Caco-2 (cell line): Measurements from ENCODE around the gene TRPV5. TPM values are rescaled to one million over a fixed set of nuclear protein-coding genes. Genes with fewer than 3 reads are reported as not detected.

Experiments
- BruUV-seq: library from RNA; stranded (reverse); fragments of 400-500 nt; replicated peaks from 2 replicates; lab custom pipeline; 2021; lab: Mats Ljungman, UMichigan
- CTCF ChIA-PET: fragments of 300-600 bp; sonication (Branson Sonifier 250); formaldehyde crosslinking; loops from one replicate; lab custom pipeline; 2022; ENCODE audit warnings: antibody characterized with exemption; lab: Charles Lee
- POLR2A ChIA-PET: fragments of 300-600 bp; sonication (Branson Sonifier 250); formaldehyde crosslinking; loops from one replicate; lab custom pipeline; 2022; ENCODE audit warnings: antibody characterized with exemption; lab: Charles Lee
- DNase-seq, 2 experiments: peaks; one replicate each; pipeline versions ENCODE4 v3.0.0 to v3.0.0-alpha.2; 2020 to 2022
- H3K27me3 ChIP-seq: replicated peaks from 2 replicates; pipeline ENCODE4 v1.6.0; 2011; ENCODE audit warnings: low read length; ENCODE audit not compliant: control insufficient read depth, insufficient read depth
- H3K36me3 ChIP-seq: 2 replicates; pipeline ENCODE4 v1.5.1; 2011; ENCODE audit warnings: low read length; ENCODE audit not compliant: control insufficient read depth, insufficient read depth
- H3K4me1 ChIP-seq: fragments of 250-450 bp; sonication (Bioruptor Pico); 2 replicates; pipeline ENCODE4 v1.5.1; 2020; ENCODE audit warnings: mild to moderate bottlenecking
- H3K4me3 ChIP-seq: 2 replicates; pipeline ENCODE4 v1.5.1; 2011; ENCODE audit warnings: low read depth, mild to moderate bottlenecking, control low read depth, low read length
- H3K9me3 ChIP-seq: fragments of 250-450 bp; sonication (Bioruptor Pico); 2 replicates; pipeline ENCODE4 v1.5.1; 2020; ENCODE audit warnings: mild to moderate bottlenecking, moderate library complexity
- H3K27ac Mint-ChIP-seq: one replicate; pipeline ENCODE4 v1.8.0; 2022; ENCODE audit warnings: mixed read lengths; ENCODE audit not compliant: unreplicated experiment
- H3K27me3 Mint-ChIP-seq: one replicate; pipeline ENCODE4 v1.8.0; 2022; ENCODE audit warnings: mixed read lengths; ENCODE audit not compliant: insufficient read depth, unreplicated experiment
- H3K36me3 Mint-ChIP-seq: one replicate; pipeline ENCODE4 v1.8.0; 2022; ENCODE audit warnings: mild to moderate bottlenecking, mixed read lengths; ENCODE audit not compliant: insufficient read depth, unreplicated experiment
- H3K4me1 Mint-ChIP-seq: one replicate; pipeline ENCODE4 v1.8.0; 2022; ENCODE audit warnings: low read depth, mixed read lengths; ENCODE audit not compliant: unreplicated experiment
- H3K4me3 Mint-ChIP-seq: one replicate; pipeline ENCODE4 v1.8.0; 2022; ENCODE audit warnings: mild to moderate bottlenecking, moderate library complexity, mixed read lengths; ENCODE audit not compliant: unreplicated experiment
- H3K9me3 Mint-ChIP-seq: one replicate; pipeline ENCODE4 v1.8.0; 2022; ENCODE audit warnings: mixed read lengths; ENCODE audit not compliant: unreplicated experiment
- intact Hi-C: fragments of 100-400 bp; cut with micrococcal nuclease; formaldehyde crosslinking; loops from one replicate; pipeline ENCODE4 v1.10.0; 2022; ENCODE audit not compliant: unreplicated experiment
- total RNA-seq: library from RNA; stranded (reverse); gene quantifications from 2 replicates; pipeline ENCODE4 v1.2.3, GENCODE V29; 2022
- TF ChIP-seq, protein P1 (sequence below), 2 experiments: fragments of 200-600 bp in 1 of 2; IDR thresholded peaks; 1 replicate in 1 of 2; 2 replicates in 1 of 2; pipeline versions ENCODE4 v1.5.1 to v1.8.0; 2011 to 2022; ENCODE audit warnings: antibody characterized with exemption in 1 of 2, control low read depth in 1 of 2, inconsistent platforms in 1 of 2, low read depth in 1 of 2, low read length in 1 of 2, mild to moderate bottlenecking in 1 of 2, moderate library complexity in 1 of 2; ENCODE audit not compliant: insufficient read depth in 1 of 2, severe bottlenecking in 1 of 2, unreplicated experiment in 1 of 2

TRPV5 gene
- total RNA-seq, 1 experiment from 2014 or later: not detected

DNA sequence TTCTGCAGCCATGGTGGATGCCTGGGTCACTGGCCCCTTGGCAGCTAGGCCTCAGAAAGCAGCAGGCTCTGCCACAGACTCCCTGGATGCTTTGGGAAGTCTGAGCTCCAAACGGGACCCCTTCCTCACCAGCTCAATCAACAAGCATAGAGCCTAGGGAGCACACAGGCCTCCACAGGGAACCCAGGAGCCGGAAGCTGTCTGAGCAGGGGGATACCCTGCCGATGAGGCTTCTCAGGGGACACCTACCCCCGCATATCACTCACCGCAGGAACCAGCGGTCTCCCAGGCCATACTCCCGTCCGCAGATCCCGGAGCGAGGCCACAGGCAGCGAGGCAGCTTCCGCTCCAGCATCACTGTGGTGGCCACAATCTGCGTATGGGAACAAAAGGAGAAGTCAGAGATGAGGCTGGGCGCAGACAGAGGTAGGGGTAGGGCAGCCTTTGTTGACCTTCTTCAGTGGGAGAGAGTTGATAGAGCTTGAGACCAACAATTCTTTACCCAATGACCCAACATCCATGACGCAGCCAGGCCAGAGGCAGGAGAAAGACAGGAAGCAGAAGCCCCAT is 61.4 kb downstream of the TRPV5 start:
- H3K4me1 Mint-ChIP-seq: no peaks in the 10 kb centered on the region
- TF ChIP-seq, protein P1, sequence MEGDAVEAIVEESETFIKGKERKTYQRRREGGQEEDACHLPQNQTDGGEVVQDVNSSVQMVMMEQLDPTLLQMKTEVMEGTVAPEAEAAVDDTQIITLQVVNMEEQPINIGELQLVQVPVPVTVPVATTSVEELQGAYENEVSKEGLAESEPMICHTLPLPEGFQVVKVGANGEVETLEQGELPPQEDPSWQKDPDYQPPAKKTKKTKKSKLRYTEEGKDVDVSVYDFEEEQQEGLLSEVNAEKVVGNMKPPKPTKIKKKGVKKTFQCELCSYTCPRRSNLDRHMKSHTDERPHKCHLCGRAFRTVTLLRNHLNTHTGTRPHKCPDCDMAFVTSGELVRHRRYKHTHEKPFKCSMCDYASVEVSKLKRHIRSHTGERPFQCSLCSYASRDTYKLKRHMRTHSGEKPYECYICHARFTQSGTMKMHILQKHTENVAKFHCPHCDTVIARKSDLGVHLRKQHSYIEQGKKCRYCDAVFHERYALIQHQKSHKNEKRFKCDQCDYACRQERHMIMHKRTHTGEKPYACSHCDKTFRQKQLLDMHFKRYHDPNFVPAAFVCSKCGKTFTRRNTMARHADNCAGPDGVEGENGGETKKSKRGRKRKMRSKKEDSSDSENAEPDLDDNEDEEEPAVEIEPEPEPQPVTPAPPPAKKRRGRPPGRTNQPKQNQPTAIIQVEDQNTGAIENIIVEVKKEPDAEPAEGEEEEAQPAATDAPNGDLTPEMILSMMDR (IDR thresholded peaks at IDR 0.05; ENCODE audit: insufficient read depth in 1 of 2, low read depth in 1 of 2, low read length in 1 of 2, severe bottlenecking in 1 of 2, unreplicated experiment in 1 of 2): no peak
- H3K36me3 ChIP-seq: no peaks in the 10 kb centered on the region
- no peaks in the 10 kb centered on the region for H3K4me1 ChIP-seq
- H3K4me3 Mint-ChIP-seq: no peak overlapping the region
- ChIA-PET POLR2A (no interaction called here), CTCF (interaction anchor here (0.9 to 2.1 kb wide), 3 partner anchors 9 to 89 kb away, joined by 3 to 19 read pairs (median 4); partner anchors contain the start of gene EPHB6)
- H3K36me3 Mint-ChIP-seq: no peaks in the 10 kb centered on the region
- intact Hi-C loops: no loop called here
- H3K27ac Mint-ChIP-seq: no peak overlapping the region
- no peaks in the 10 kb centered on the region for H3K9me3 ChIP-seq
- DNase-seq: peak in 1 of 2 experiments; percentile 26
- no peaks in the 10 kb centered on the region for H3K27me3 ChIP-seq
- BruUV-seq: no TSS peak
- no peak overlapping the region for H3K4me3 ChIP-seq
- no peaks in the 10 kb centered on the region for H3K27me3 Mint-ChIP-seq
- no peaks in the 10 kb centered on the region for H3K9me3 Mint-ChIP-seq

GRCh38 chr7:142871260-142872105 is 62.1 kb downstream of the TRPV5 start:
- H3K4me3 Mint-ChIP-seq: no peak overlapping the region
- H3K9me3 Mint-ChIP-seq: no peaks in the 10 kb centered on the region
- H3K27me3 ChIP-seq: no peaks in the 10 kb centered on the region
- ChIA-PET CTCF (interaction anchor here (0.6 to 2.1 kb wide), 3 partner anchors 89 to 360 kb away, joined by 3 to 19 read pairs (median 3); no protein-coding TSS in a partner anchor), POLR2A (no interaction called here)
- H3K27me3 Mint-ChIP-seq: no peaks in the 10 kb centered on the region
- H3K9me3 ChIP-seq: no peaks in the 10 kb centered on the region
- intact Hi-C loops: no loop called here
- no peak overlapping the region for H3K4me3 ChIP-seq
- TF ChIP-seq, protein P1 (IDR thresholded peaks at IDR 0.05; ENCODE audit: insufficient read depth in 1 of 2, low read depth in 1 of 2, low read length in 1 of 2, severe bottlenecking in 1 of 2, unreplicated experiment in 1 of 2): no peak
- no peaks in the 10 kb centered on the region for H3K4me1 ChIP-seq
- H3K27ac Mint-ChIP-seq: no peak overlapping the region
- H3K4me1 Mint-ChIP-seq: no peaks in the 10 kb centered on the region
- no peaks in the 10 kb centered on the region for H3K36me3 ChIP-seq
- no peaks in the 10 kb centered on the region for H3K36me3 Mint-ChIP-seq
- peak in 1 of 2 experiments; percentile 26 for DNase-seq
- no TSS peak for BruUV-seq

DNA sequence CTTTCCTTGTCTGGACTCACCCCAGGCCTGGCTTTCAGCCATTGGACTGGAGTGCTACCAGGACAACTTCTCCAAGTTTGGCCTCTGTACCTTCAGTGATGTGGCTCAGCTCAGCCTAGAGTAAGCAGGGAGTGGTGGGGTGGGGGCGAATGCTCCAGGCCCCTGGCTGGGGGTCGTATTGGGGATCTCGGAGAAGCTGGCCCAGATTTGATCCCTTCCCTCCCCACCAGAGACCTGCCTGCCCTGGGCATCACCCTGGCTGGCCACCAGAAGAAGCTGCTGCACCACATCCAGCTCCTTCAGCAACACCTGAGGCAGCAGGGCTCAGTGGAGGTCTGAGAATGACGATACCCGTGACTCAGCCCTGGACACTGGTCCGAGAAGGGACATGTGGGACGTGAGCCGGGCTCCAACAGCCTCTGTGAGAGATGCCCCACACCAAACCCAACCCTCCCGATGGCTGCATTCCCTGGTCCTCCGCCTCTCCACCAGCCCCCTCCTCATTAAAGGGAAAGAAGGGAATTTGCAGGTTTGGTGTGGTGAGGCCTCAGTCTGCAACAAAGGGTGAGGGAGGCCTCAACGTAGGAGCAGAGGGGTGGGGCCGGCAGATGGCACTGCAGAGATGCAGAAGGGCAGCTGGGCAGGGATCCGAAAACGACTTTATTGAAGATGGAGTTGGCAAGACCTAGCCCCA is 62.8 kb downstream of the TRPV5 start:
- peak in 1 of 2 experiments; percentile 35 for DNase-seq
- no peak overlapping the region for H3K27ac Mint-ChIP-seq
- ChIA-PET CTCF (interaction anchor here (0.6 to 1.0 kb wide), 2 partner anchors 132 to 361 kb away, joined by 3 read pairs; no protein-coding TSS in a partner anchor), POLR2A (no interaction called here)
- Histone ChIP-seq H3K4me1 (no peaks in the 10 kb centered on the region), H3K9me3 (no peaks in the 10 kb centered on the region), H3K36me3 (no peaks in the 10 kb centered on the region), H3K27me3 (no peaks in the 10 kb centered on the region), H3K4me3 (no peak overlapping the region)
- H3K27me3 Mint-ChIP-seq: no peaks in the 10 kb centered on the region
- intact Hi-C loops: no loop called here
- no peaks in the 10 kb centered on the region for H3K9me3 Mint-ChIP-seq
- H3K36me3 Mint-ChIP-seq: no peaks in the 10 kb centered on the region
- no peaks in the 10 kb centered on the region for H3K4me1 Mint-ChIP-seq
- TF ChIP-seq, protein P1 (IDR thresholded peaks at IDR 0.05; ENCODE audit: insufficient read depth in 1 of 2, low read depth in 1 of 2, low read length in 1 of 2, severe bottlenecking in 1 of 2, unreplicated experiment in 1 of 2): no peak
- no peak overlapping the region for H3K4me3 Mint-ChIP-seq
- BruUV-seq: no TSS peak
